Spleen (tissue), 11 donors: Measurements from ENCODE around the gene LHB. TPM values are rescaled to one million over a fixed set of nuclear protein-coding genes. Genes with fewer than 3 reads are reported as not detected.

ENCODE experiments used
- DNase-seq: peaks from one replicate; pipeline ENCODE4 v3.0.0-alpha.2; 2020
- H3K27ac ChIP-seq, 8 donors: fragments of 200-600 bp; sonication (generic) in 7 of 8; 1 replicate in 4 of 8; 2 replicates in 4 of 8; pipeline versions ENCODE4 v1.5.0 to v1.8.0; 2016 to 2021; ENCODE audit warnings: inconsistent platforms in 4 of 8, mild to moderate bottlenecking in 4 of 8, moderate library complexity in 1 of 8
- H3K27me3 ChIP-seq, 7 donors: fragments of 200-600 bp; sonication (generic) in 6 of 7; replicated peaks in 1 of 7; 1 replicate in 4 of 7; 2 replicates in 3 of 7; pipeline versions ENCODE4 v1.5.0 to v1.8.0; 2016 to 2021; ENCODE audit warnings: inconsistent platforms in 3 of 7, mild to moderate bottlenecking in 1 of 7
- H3K36me3 ChIP-seq, 6 donors: fragments of 200-600 bp; sonication (generic) in 5 of 6; 1 replicate in 4 of 6; 2 replicates in 2 of 6; pipeline versions ENCODE4 v1.5.0 to v1.8.0; 2016 to 2021; ENCODE audit warnings: inconsistent platforms in 2 of 6
- H3K4me1 ChIP-seq, 6 donors: fragments of 200-600 bp; sonication (generic) in 5 of 6; 1 replicate in 3 of 6; 2 replicates in 3 of 6; pipeline versions ENCODE4 v1.5.0 to v1.8.0; 2016 to 2021; ENCODE audit warnings: inconsistent platforms in 3 of 6
- H3K4me3 ChIP-seq, 8 donors: fragments of 200-600 bp; sonication (generic) in 7 of 8; 1 replicate in 4 of 8; 2 replicates in 4 of 8; pipeline versions ENCODE4 v1.5.0 to v1.8.0; 2016 to 2021; ENCODE audit warnings: inconsistent platforms in 4 of 8, mild to moderate bottlenecking in 4 of 8, moderate library complexity in 2 of 8
- H3K9me3 ChIP-seq, 8 donors: fragments of 200-600 bp; sonication (generic) in 7 of 8; 1 replicate in 4 of 8; 2 replicates in 4 of 8; pipeline versions ENCODE4 v1.5.0 to v1.8.0; 2016 to 2021; ENCODE audit warnings: inconsistent platforms in 4 of 8
- POLR2A ChIP-seq, 3 donors: fragments of 450-650 bp; IDR thresholded peaks; one replicate each; pipeline ENCODE4 v1.5.1; 2017; ENCODE audit warnings: antibody characterized with exemption in 3 of 3, mild to moderate bottlenecking in 1 of 3
- POLR2AphosphoS5 ChIP-seq, 3 donors: sonication (generic); formaldehyde crosslinking; IDR thresholded peaks; one replicate each; pipeline ENCODE4 v1.5.1; 2017; ENCODE audit warnings: antibody characterized with exemption in 3 of 3
- WGBS, 5 donors: extraction: QIAGEN DNeasy Blood & Tissue Kit in 3 of 5; methylation state at CpG; one replicate each; pipeline versions ENCODE4 v1.1.5 to v1.1.7; 2013 to 2018; 5-methylcytosine and 5-hydroxymethylcytosine counted together
- intact Hi-C: fragments of 100-400 bp; cut with DNase I; formaldehyde crosslinking; loops from one replicate; pipeline ENCODE4 v1.15.0; 2023; ENCODE audit warnings: low total_unique reads
- polyA plus RNA-seq, 3 donors: library from polyadenylated mRNA; stranded (reverse); fragments of 200-250 nt; gene quantifications; one replicate each; pipeline ENCODE4 v1.2.1, GENCODE V29; 2013
- total RNA-seq, 7 donors: library from RNA; depleted of rRNA in 3 of 7; stranded (reverse); fragments of >200 nt in 3 of 7; fragmentation: NEBNext Ultra II Directional in 4 of 7; extraction: Animal tissue kit (Norgen Biotek cat#: 25700) in 4 of 7; gene quantifications; one replicate each; pipeline versions ENCODE4 v1.1.0 to v1.2.1, GENCODE V29; 2016 to 2021
- TF ChIP-seq, protein P1 (sequence below), 11 experiments: fragments of 200-600 bp in 7 of 11; fragments of 450-650 bp in 4 of 11; sonication (generic) in 4 of 11; IDR thresholded peaks in 8 of 11; conservative IDR thresholded peaks in 3 of 11; 1 replicate in 7 of 11; 2 replicates in 4 of 11; pipeline versions ENCODE4 v1.4.0 to v1.8.0; 2016 to 2021; ENCODE audit warnings: antibody characterized with exemption in 11 of 11, inconsistent platforms in 4 of 11, mild to moderate bottlenecking in 1 of 11
- donor health status: healthy with polysubstance abuse.
- donor health status: DM: no; HTN: no; CAD: no; lungs with moderate emphysema.
- donor health status: DM: no; HTN: no; CAD: no.
- donor health status: Bipolar disorder and iron deficiency.
- donor health status: healthy.
- donor health status: DM: no; HTN: no; CAD: no.
- donor health status: DM: yes; HTN: yes; CAD: no.

LHB gene
- total and polyA plus RNA-seq, 10 donors = 0.50 to 1.5 (median 1.1) TPM; not detected in 6

DNA sequence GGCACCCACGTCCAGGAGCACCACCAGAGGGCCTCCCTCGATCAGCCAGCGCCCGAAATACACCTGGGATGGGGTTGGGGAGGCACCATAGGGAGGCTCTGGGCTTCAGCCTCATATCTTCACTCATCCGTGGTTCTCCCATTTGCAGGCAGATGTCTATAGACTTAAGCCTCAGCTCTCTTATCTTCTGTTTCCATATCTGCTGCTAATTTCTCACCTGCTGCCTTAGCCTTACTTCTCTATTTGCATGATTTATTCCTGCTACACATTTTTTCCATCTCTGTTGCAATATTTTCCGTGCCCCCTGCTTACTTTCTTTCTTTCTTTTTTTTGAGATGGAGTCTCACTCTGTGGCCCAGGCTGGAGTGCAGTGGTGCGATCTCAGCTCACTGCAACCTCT, 29.6 kb downstream of the LHB start:
- H3K9me3 ChIP-seq = no peaks in the 10 kb centered on the region
- 82 to 92% (median 83%) methylated on average over 7 of the region's 7 CpGs for WGBS, 5 donors
- DNase-seq = no peak
- H3K36me3 ChIP-seq = peaks cover 0 to 89% (median 36%) of the 10 kb centered on the region in 6 donors
- no peaks in the 10 kb centered on the region for H3K27me3 ChIP-seq
- peaks cover 6 to 26% (median 14%) of the 10 kb centered on the region in 6 donors for H3K4me1 ChIP-seq
- H3K4me3 ChIP-seq = no peak overlapping the region
- intact Hi-C loops = no loop called here
- TF ChIP-seq, protein P1, sequence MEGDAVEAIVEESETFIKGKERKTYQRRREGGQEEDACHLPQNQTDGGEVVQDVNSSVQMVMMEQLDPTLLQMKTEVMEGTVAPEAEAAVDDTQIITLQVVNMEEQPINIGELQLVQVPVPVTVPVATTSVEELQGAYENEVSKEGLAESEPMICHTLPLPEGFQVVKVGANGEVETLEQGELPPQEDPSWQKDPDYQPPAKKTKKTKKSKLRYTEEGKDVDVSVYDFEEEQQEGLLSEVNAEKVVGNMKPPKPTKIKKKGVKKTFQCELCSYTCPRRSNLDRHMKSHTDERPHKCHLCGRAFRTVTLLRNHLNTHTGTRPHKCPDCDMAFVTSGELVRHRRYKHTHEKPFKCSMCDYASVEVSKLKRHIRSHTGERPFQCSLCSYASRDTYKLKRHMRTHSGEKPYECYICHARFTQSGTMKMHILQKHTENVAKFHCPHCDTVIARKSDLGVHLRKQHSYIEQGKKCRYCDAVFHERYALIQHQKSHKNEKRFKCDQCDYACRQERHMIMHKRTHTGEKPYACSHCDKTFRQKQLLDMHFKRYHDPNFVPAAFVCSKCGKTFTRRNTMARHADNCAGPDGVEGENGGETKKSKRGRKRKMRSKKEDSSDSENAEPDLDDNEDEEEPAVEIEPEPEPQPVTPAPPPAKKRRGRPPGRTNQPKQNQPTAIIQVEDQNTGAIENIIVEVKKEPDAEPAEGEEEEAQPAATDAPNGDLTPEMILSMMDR (IDR thresholded peaks at IDR 0.05 in 8 of 11, conservative IDR thresholded peaks at IDR 0.05 in 3 of 11) = no peak
- TF ChIP-seq POLR2A (IDR thresholded peaks at IDR 0.05) = no peak
- TF ChIP-seq POLR2AphosphoS5 (IDR thresholded peaks at IDR 0.05) = no peak
- no peak overlapping the region for H3K27ac ChIP-seq

DNA sequence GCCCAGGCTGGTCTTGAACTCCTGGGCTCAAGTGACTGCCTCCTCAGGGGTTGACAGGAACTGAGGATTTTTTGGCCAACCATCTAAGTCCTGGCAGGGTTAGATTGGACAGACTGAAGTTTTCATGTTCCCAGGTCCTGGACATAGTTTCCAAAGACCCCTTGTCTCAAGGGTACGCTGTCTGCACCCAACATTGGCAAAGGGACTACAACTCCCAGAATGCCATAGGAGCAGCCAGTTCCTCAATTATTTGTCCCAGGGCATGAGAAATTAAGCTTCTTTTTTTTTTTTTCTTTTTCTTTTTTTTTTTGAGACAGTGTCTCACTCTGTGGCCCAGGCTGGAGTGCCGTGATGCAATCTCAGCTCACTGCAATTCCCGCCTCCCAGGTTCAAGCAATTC, 30.7 kb downstream of the LHB start:
- H3K27me3 ChIP-seq = no peaks in the 10 kb centered on the region
- H3K9me3 ChIP-seq = no peaks in the 10 kb centered on the region
- H3K4me3 ChIP-seq = no peak overlapping the region
- H3K27ac ChIP-seq = no peak overlapping the region
- H3K36me3 ChIP-seq = peaks cover 0 to 100% (median 47%) of the 10 kb centered on the region in 6 donors
- H3K4me1 ChIP-seq = peaks cover 0 to 15% (median 3%) of the 10 kb centered on the region in 6 donors
- intact Hi-C loops = no loop called here
- WGBS, 5 donors = 84 to 94% (median 91%) methylated on average over 3 of the region's 3 CpGs
- DNase-seq = no peak
- TF ChIP-seq, protein P1 (IDR thresholded peaks at IDR 0.05 in 8 of 11, conservative IDR thresholded peaks at IDR 0.05 in 3 of 11) = no peak
- TF ChIP-seq POLR2A (IDR thresholded peaks at IDR 0.05) = no peak
- TF ChIP-seq POLR2AphosphoS5 (IDR thresholded peaks at IDR 0.05) = no peak

DNA sequence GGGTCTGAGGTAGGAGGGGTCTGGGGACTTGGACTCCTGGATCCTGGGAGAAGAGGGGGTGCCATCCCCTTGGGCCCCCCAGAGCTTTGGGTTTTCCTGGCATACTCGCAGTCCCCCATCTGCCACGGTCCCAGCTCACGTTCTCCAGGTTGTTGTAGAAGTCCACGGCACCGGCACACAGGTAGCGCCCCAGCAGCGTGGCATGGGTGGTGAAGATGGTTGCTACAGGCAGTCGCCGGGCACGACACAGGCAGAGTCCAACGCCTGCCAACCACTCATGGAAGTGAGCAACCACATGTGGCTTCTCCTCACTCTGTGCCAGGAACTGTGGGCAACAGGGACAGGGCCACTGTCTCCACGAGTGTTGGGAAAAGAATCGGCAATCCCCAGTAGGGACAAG, 31.2 kb downstream of the LHB start:
- DNase-seq = no peak
- H3K9me3 ChIP-seq = no peaks in the 10 kb centered on the region
- no peak overlapping the region for H3K4me3 ChIP-seq
- no peak overlapping the region for H3K27ac ChIP-seq
- no peaks in the 10 kb centered on the region for H3K27me3 ChIP-seq
- intact Hi-C loops = no loop called here
- H3K36me3 ChIP-seq = peaks cover 0 to 100% (median 49%) of the 10 kb centered on the region in 6 donors
- peaks cover 0 to 10% (median 0%) of the 10 kb centered on the region in 6 donors for H3K4me1 ChIP-seq
- TF ChIP-seq, protein P1 (IDR thresholded peaks at IDR 0.05 in 8 of 11, conservative IDR thresholded peaks at IDR 0.05 in 3 of 11) = no peak
- TF ChIP-seq POLR2A (IDR thresholded peaks at IDR 0.05) (no peak), POLR2AphosphoS5 (IDR thresholded peaks at IDR 0.05) (peak in 1 of 3 donors; percentile 45)
- 96 to 99% (median 97%) methylated on average over 4 to 13 of the region's 13 CpGs for WGBS, 5 donors

DNA sequence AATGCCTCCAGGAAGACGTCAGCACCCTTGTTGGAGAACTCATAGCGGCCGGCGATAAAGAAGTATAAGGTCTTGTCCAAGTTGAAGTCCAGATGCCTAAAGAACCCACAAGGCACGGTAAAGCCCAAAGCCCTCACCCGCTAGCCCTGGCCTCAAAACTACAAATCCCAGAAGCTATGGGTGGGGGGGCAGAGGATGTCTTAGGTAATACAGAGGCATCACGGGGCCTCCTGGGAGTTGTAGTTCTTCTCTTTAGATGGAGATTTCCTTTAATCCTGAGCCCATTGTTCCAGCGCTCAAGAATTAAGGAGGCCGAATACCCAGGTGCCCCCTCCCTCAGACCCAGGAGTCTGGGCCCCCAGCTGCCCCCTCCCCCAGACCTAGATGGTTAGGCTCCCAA, 34.6 kb downstream of the LHB start:
- H3K27me3 ChIP-seq = no peaks in the 10 kb centered on the region
- H3K27ac ChIP-seq = no peak overlapping the region
- no peak for DNase-seq
- H3K36me3 ChIP-seq = peaks cover 0 to 98% (median 47%) of the 10 kb centered on the region in 6 donors
- intact Hi-C loops = no loop called here
- no peaks in the 10 kb centered on the region for H3K9me3 ChIP-seq
- H3K4me3 ChIP-seq = no peak overlapping the region
- 91 to 98% (median 97%) methylated on average over 9 of the region's 9 CpGs for WGBS, 5 donors
- no peak for TF ChIP-seq POLR2A (IDR thresholded peaks at IDR 0.05)
- TF ChIP-seq POLR2AphosphoS5 (IDR thresholded peaks at IDR 0.05) = no peak
- TF ChIP-seq, protein P1 (IDR thresholded peaks at IDR 0.05 in 8 of 11, conservative IDR thresholded peaks at IDR 0.05 in 3 of 11) = no peak
- no peaks in the 10 kb centered on the region for H3K4me1 ChIP-seq
